Measurements from ENCODE around the gene ZNF280A. TPM values are rescaled to one million over a fixed set of nuclear protein-coding genes. Genes with fewer than 3 reads are reported as not detected.

Gene ZNF280A
- total RNA-seq, 1 experiment from 2014 or later = 0.10 TPM

GRCh38 chr22:22565981-22566380, 45.9 kb upstream of the ZNF280A start:
- BruUV-seq (replicated peaks) = no TSS peak
- intact Hi-C loops (cut with micrococcal nuclease; ENCODE audit: unreplicated experiment) = no loop called here
- ChIA-PET POLR2A (no interaction called here), CTCF (no interaction called here)
- Histone ChIP-seq H3K4me3 (ENCODE audit: low read depth in 2 of 2, low read length in 2 of 2) (no peak overlapping the region), H3K27ac (ENCODE audit: low read length) (no peak overlapping the region), H3K9me3 (ENCODE audit: control insufficient read depth, insufficient read depth, low read depth, low read length) (no peaks in the 10 kb centered on the region), H3K27me3 (ENCODE audit: control insufficient read depth, insufficient read depth, low read length) (no peaks in the 10 kb centered on the region; the same call in 1 of the 2 replicates), H3K4me1 (ENCODE audit: control insufficient read depth, insufficient read depth, low read length) (no peaks in the 10 kb centered on the region), H3K36me3 (ENCODE audit: control insufficient read depth, insufficient read depth, low read length) (no peaks in the 10 kb centered on the region)
- ATAC-seq = no peak
- DNase-seq (ENCODE audit: low read depth, low spot score) = no peak
- no peak for TF ChIP-seq CTCF (IDR thresholded peaks at IDR 0.05)
- no peak for TF ChIP-seq POLR2AphosphoS5 (IDR thresholded peaks at IDR 0.05; ENCODE audit: low read depth, low read length)
- in situ Hi-C loops (cut with HindIII; ENCODE audit: low pct_unique_long_range_greater_than_20kb, low sequenced_read_pairs) = no loop called here

GRCh38 chr22:22558972-22559603, 39.0 kb upstream of the ZNF280A start, which contains the start of gene PRAME:
Gene PRAME, minus strand, starts transcription at chr22:22559265. Its CDS starts 2,433 bp downstream, at chr22:22556832.
- CTCF ChIA-PET = interaction anchor here (0.7 to 1.0 kb wide), 2 partner anchors 26 to 39 kb away, joined by 3 read pairs; partner anchors contain the start of gene ZNF280A
- in situ Hi-C loops (cut with HindIII; ENCODE audit: low pct_unique_long_range_greater_than_20kb, low sequenced_read_pairs) = no loop called here
- no TSS peak for BruUV-seq (replicated peaks)
- DNase-seq (ENCODE audit: low read depth, low spot score) (peak; percentile 50), ATAC-seq (peak; percentile 96)
- TF ChIP-seq CTCF (IDR thresholded peaks at IDR 0.05) (peak; percentile 91), SIN3A (IDR thresholded peaks at IDR 0.05; ENCODE audit: borderline replicate concordance, insufficient read depth, low read depth, low read length) (no peak)
- intact Hi-C loops (cut with micrococcal nuclease; ENCODE audit: unreplicated experiment) = no loop called here
- H3K27me3 ChIP-seq (ENCODE audit: control insufficient read depth, insufficient read depth, low read length) = no peaks in the 10 kb centered on the region
- peaks cover 10% of the 10 kb centered on the region for H3K4me1 ChIP-seq (ENCODE audit: control insufficient read depth, insufficient read depth, low read length)
- no peaks in the 10 kb centered on the region for H3K36me3 ChIP-seq (ENCODE audit: control insufficient read depth, insufficient read depth, low read length)
- POLR2A ChIA-PET = interaction anchor here (0.7 kb wide), 1 partner anchor 55 kb away, joined by 3 read pairs; no protein-coding TSS in a partner anchor
- peak within 1 kb of the TSS; percentile 58 to 77 for H3K4me3 ChIP-seq (ENCODE audit: low read depth in 2 of 2, low read length in 2 of 2)
- no peaks in the 10 kb centered on the region for H3K9me3 ChIP-seq (ENCODE audit: control insufficient read depth, insufficient read depth, low read depth, low read length)
- H3K27ac ChIP-seq (ENCODE audit: low read length) = peak within 1 kb of the TSS; percentile 44

- Histone ChIP-seq H3K27ac (ENCODE audit: low read length) (peak overlapping the region; percentile 44; the same call in 1 of the 2 replicates), H3K27me3 (ENCODE audit: control insufficient read depth, insufficient read depth, low read length) (no peaks in the 10 kb centered on the region), H3K9me3 (ENCODE audit: control insufficient read depth, insufficient read depth, low read depth, low read length) (no peaks in the 10 kb centered on the region), H3K4me1 (ENCODE audit: control insufficient read depth, insufficient read depth, low read length) (peaks cover 10% of the 10 kb centered on the region), H3K36me3 (ENCODE audit: control insufficient read depth, insufficient read depth, low read length) (no peaks in the 10 kb centered on the region), H3K4me3 (ENCODE audit: low read depth in 2 of 2, low read length in 2 of 2) (peak overlapping the region; percentile 58 to 77)
- in situ Hi-C loops (cut with HindIII; ENCODE audit: low pct_unique_long_range_greater_than_20kb, low sequenced_read_pairs) (no loop called here), intact Hi-C loops (cut with micrococcal nuclease; ENCODE audit: unreplicated experiment) (no loop called here)
- peak; percentile 41 for ATAC-seq
- no peak for DNase-seq (ENCODE audit: low read depth, low spot score)
- ChIA-PET POLR2A (no interaction called here), CTCF (interaction anchor here (0.7 to 1.0 kb wide), 2 partner anchors 26 to 38 kb away, joined by 3 read pairs; partner anchors contain the start of gene ZNF280A)
- no TSS peak for BruUV-seq (replicated peaks)
- no peak for TF ChIP-seq TCF7L2 (IDR thresholded peaks at IDR 0.05; ENCODE audit: low read depth, low read length)
- TF ChIP-seq SIN3A (IDR thresholded peaks at IDR 0.05; ENCODE audit: borderline replicate concordance, insufficient read depth, low read depth, low read length) = no peak
- TF ChIP-seq REST (IDR thresholded peaks at IDR 0.05; ENCODE audit: insufficient read depth in 1 of 2, low read depth in 2 of 2, low read length in 1 of 2) = no peak
- no peak for TF ChIP-seq CTCF (IDR thresholded peaks at IDR 0.05)
- TF ChIP-seq POLR2AphosphoS5 (IDR thresholded peaks at IDR 0.05; ENCODE audit: low read depth, low read length) = no peak
Measured at GRCh38 chr22:22558071-22558971, 38.3 kb upstream of the ZNF280A start.

Measured in Panc1 (cell line).